Vein endothelial cell (primary cell): ENCODE data around the gene MAGEL2. TPM values are rescaled to one million over a fixed set of nuclear protein-coding genes. Genes with fewer than 3 reads are reported as not detected.

Experiments
- total RNA-seq: library from RNA; depleted of rRNA; stranded (reverse); fragments of >200 nt; gene quantifications from 2 replicates; pipeline ENCODE4 v1.2.3, GENCODE V29; 2012

Gene MAGEL2
- 0.10 and 0.33 TPM in 2 replicates for total RNA-seq

GRCh38 chr15:23647421-23648370 lies at the start of gene MAGEL2:
Gene MAGEL2 (minus strand): TSS chr15:23647867. CDS start chr15:23647742, 125 bp downstream.

GRCh38 chr15:23687143-23687470 lies 39.4 kb upstream of the MAGEL2 start, which contains the start of gene NDN:
Gene NDN (minus strand): TSS chr15:23687305. CDS start chr15:23687217, 88 bp downstream.

Other genes starting within 250 kb of the MAGEL2 start
- gene GOLGA6L2, start 200.6 kb downstream of the MAGEL2 start, total RNA-seq: not detected in 2 replicates
- under 0.01 TPM in 1 of 2 replicates, not detected in the other for gene MKRN3, start 82.2 kb downstream of the MAGEL2 start, total RNA-seq
- gene NDN, start 39.4 kb upstream of the MAGEL2 start, total RNA-seq: 26.5 and 38.2 TPM in 2 replicates